Upper lobe of right lung (tissue), 1 donor: ENCODE results near the gene KRABD2.

Experiments used
- ATAC-seq: fragments of 200-7000 bp; cut with Tn5 transposase; one replicate; pipeline ENCODE4 v1.9.1; 2020; ENCODE audit warnings: mild to moderate bottlenecking, moderate library complexity
- DNase-seq: peaks from one replicate; pipeline ENCODE4 v3.0.0-alpha.2; 2020
- H3K27ac ChIP-seq: fragments of 200-600 bp; one replicate; pipeline ENCODE4 v1.8.0; 2022
- H3K27me3 ChIP-seq: fragments of 200-600 bp; one replicate; pipeline ENCODE4 v1.8.0; 2022; ENCODE audit warnings: mild to moderate bottlenecking
- H3K36me3 ChIP-seq: fragments of 200-600 bp; one replicate; pipeline ENCODE4 v1.8.0; 2022
- H3K4me1 ChIP-seq: fragments of 200-600 bp; one replicate; pipeline ENCODE4 v1.8.0; 2022
- H3K4me3 ChIP-seq: fragments of 200-600 bp; one replicate; pipeline ENCODE4 v1.8.0; 2022; ENCODE audit warnings: mild to moderate bottlenecking
- H3K9me3 ChIP-seq: fragments of 200-600 bp; one replicate; pipeline ENCODE4 v1.8.0; 2022
- intact Hi-C: fragments of 100-400 bp; cut with DNase I; formaldehyde crosslinking; loops from one replicate; pipeline ENCODE4 v1.11.0; 2022
- TF ChIP-seq, protein P1 (sequence below): fragments of 200-600 bp; IDR thresholded peaks from one replicate; pipeline ENCODE4 v1.8.0; 2022; ENCODE audit warnings: antibody characterized with exemption
- donor health status: DM: no; HTN: yes; CAD: no; lungs with severe emphysema.

The KRABD2 gene

DNA sequence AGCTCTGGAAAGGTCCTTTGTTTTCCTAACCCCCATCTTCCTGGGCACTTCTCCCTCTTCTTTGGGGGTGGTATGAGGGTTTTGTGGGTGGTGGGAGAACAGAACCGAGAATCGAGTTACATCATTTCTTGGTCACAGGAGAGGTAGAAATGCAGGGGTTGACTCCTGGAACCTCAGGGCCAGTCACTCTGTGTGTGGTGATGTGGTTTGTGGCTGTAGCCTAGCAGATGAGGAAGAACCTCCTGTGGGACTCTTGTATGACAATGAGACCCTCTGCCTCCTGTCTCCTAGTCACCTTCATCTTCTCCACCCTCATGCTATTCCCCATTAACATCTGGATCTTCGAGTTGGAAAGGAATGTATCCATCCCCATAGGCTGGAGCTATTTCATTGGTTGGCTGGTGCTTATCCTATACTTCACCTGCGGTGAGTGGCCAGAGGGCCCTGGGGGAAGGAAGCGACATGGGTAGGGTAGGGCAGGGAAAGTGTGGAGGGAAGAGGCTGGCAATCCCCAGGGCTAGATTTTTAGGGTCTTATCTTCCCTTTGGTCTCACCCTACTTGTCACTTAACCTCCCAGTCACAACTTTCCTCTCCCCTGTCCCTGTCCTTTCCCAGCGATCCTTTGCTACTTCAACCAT is 31.3 kb downstream of the KRABD2 start:
- TF ChIP-seq, protein P1, sequence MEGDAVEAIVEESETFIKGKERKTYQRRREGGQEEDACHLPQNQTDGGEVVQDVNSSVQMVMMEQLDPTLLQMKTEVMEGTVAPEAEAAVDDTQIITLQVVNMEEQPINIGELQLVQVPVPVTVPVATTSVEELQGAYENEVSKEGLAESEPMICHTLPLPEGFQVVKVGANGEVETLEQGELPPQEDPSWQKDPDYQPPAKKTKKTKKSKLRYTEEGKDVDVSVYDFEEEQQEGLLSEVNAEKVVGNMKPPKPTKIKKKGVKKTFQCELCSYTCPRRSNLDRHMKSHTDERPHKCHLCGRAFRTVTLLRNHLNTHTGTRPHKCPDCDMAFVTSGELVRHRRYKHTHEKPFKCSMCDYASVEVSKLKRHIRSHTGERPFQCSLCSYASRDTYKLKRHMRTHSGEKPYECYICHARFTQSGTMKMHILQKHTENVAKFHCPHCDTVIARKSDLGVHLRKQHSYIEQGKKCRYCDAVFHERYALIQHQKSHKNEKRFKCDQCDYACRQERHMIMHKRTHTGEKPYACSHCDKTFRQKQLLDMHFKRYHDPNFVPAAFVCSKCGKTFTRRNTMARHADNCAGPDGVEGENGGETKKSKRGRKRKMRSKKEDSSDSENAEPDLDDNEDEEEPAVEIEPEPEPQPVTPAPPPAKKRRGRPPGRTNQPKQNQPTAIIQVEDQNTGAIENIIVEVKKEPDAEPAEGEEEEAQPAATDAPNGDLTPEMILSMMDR, result no peak
- intact Hi-C loops, result no loop called here
- Histone ChIP-seq H3K27ac (no peak overlapping the region), H3K4me3 (no peak overlapping the region), H3K4me1 (no peaks in the 10 kb centered on the region), H3K36me3 (no peaks in the 10 kb centered on the region), H3K27me3 (no peaks in the 10 kb centered on the region), H3K9me3 (no peaks in the 10 kb centered on the region)
- ATAC-seq (peak; percentile 9), DNase-seq (no peak)

DNA sequence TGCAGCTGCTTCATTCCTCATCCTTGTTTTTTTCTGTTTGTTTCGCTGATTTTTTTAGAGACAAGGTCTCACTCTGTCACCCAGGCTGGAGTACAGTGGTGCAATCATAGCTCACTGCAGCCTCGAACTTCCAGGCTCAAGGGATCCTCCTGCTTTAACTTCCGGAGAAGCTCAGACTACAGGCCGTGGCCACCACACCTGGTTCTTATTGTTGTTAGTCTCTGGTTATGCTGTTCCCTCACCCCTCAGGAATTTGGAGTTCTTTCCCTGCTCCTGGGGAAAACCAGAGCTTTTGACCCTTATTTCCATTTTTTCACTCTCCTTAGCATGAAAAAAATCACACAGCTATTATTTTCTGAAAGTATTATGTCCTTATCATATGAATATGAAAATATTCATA is 35.0 kb downstream of the KRABD2 start:
- ATAC-seq, result no peak
- intact Hi-C loops, result no loop called here

DNA sequence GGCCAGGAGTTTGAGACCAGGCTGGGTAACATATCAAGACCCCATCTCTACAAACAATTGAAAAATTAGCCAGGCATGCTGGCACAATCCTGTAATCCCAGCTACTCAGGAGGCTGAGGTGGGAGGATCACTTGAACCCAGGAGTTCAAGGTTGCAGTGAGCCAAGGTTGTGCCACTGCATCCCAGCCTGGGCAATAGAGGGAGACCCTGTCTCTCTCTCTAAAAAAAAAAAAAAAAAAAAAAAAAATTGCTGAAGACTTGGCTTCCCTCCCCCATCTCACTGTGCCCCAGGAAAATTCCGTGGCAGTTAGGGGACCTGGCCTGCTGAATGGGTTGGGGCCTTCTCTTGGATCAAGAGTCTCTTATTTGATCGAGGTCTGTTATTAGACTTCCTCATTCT is 37.0 kb downstream of the KRABD2 start, which contains the start of gene ODF4:
Gene ODF4 (plus strand): TSS at position 301 of the 400 bp plus-strand sequence. CDS start 212 bp downstream, outside the sequence.
- no peak for DNase-seq
- Histone ChIP-seq H3K4me3 (peak within 1 kb of the TSS; percentile 28), H3K27me3 (no peaks in the 10 kb centered on the region), H3K27ac (no peak within 1 kb of the TSS), H3K9me3 (no peaks in the 10 kb centered on the region), H3K36me3 (no peaks in the 10 kb centered on the region), H3K4me1 (no peaks in the 10 kb centered on the region)
- intact Hi-C loops, result no loop called here
- TF ChIP-seq, protein P1, result no peak
- no peak for ATAC-seq

More for the DNA sequence above, 35.0 kb downstream of the KRABD2 start:
- H3K27me3 ChIP-seq, result no peaks in the 10 kb centered on the region
- no peak for DNase-seq
- H3K4me1 ChIP-seq, result no peaks in the 10 kb centered on the region
- no peaks in the 10 kb centered on the region for H3K9me3 ChIP-seq
- TF ChIP-seq, protein P1, result no peak
- no peak overlapping the region for H3K27ac ChIP-seq
- H3K4me3 ChIP-seq, result no peak overlapping the region
- H3K36me3 ChIP-seq, result no peaks in the 10 kb centered on the region

DNA sequence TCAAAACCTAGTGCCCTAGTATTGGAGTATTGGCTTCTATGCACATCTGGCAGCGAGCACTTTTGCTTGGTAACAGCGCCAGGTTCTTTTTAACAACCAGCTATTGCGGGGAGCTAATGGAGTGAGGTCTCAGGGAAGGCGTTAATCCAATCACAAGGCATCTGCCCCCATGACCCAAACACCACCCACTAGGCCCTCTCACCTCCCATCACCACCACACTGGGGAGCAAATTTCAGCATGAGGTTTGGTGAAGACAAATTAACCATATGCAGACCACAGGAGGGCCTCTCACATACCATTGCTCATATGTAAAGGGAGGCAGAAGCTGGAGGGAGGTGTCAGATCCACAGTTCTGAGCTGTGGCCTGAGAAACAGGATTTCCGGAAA is 37.8 kb downstream of the KRABD2 start:
- DNase-seq (no peak), ATAC-seq (no peak)
- H3K27ac ChIP-seq, result no peak overlapping the region
- H3K9me3 ChIP-seq, result no peaks in the 10 kb centered on the region
- H3K36me3 ChIP-seq, result no peaks in the 10 kb centered on the region
- intact Hi-C loops, result no loop called here
- H3K4me3 ChIP-seq, result peak overlapping the region; percentile 28
- TF ChIP-seq, protein P1, result no peak
- H3K27me3 ChIP-seq, result no peaks in the 10 kb centered on the region
- no peaks in the 10 kb centered on the region for H3K4me1 ChIP-seq

DNA sequence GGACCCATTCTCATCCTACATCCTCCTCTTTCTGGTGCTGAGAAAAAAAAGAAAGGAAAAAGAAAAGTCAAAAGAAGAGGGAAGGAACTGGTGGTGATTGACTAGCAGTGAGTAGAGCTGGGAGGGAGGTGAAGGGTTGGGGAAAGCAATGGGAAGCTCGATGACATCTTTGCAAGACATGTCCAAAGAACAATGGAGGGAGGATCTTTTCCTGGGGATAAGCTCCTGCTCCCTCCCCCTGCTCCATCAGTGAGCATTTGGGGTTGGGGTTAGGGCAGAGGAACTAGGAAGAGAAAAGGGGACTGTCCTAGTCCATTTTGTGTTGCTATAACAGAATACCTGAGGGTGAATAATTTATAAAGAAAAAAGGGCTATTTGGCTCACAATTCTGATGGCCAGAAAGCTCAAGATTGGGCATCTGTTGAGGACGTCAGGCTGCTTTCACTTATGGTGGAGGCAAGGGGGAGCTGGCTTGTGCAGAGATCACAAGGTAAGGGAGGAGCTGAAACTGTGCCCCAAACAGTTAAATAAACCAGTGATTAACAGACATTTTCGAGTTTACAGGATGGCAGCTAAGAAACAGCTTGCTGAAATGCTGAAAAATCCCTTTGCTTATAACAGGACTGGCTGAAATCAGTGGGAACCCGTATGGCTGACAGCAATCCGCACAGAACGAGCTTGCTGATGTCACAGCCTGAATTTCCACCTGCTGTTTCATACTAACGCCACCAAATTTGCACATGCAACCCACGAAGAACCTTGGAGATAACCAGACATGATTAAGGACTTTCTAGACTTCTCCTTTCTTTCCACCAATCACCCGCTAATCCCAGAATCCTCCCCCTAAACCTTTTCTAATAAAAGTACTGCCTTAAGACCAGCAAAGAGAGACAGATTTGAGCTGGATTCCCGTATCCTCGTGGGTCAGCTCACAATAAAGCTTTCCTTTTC is 38.4 kb downstream of the KRABD2 start:
- no peaks in the 10 kb centered on the region for H3K9me3 ChIP-seq
- ATAC-seq, result peak; percentile 37
- H3K27ac ChIP-seq, result no peak overlapping the region
- no peaks in the 10 kb centered on the region for H3K4me1 ChIP-seq
- DNase-seq, result no peak
- TF ChIP-seq, protein P1, result no peak
- no peaks in the 10 kb centered on the region for H3K36me3 ChIP-seq
- H3K4me3 ChIP-seq, result peak overlapping the region; percentile 28
- H3K27me3 ChIP-seq, result no peaks in the 10 kb centered on the region
- intact Hi-C loops, result no loop called here
